NCI-H2196 (cell line): ENCODE measurements around the gene CPLANE2.
"Not testable (repeated sequence)": the region's sequence is repeated elsewhere in the genome, so short reads cannot be mapped to it uniquely, and the experiment has no call there.

Experiments
- DNase-seq: peaks from one replicate; lab custom pipeline; 2025; ENCODE audit not compliant: unreplicated experiment; lab: John Stamatoyannopoulos, UW

The CPLANE2 gene

GRCh38 chr1:16249596-16250241 is 12.7 kb upstream of the CPLANE2 start:
- peak; percentile 19 for DNase-seq

- DNase-seq = peak; percentile 95
These were observed 11.9 kb upstream of the CPLANE2 start for GRCh38 chr1:16248603-16249516.

GRCh38 chr1:16248007-16248436 is 11.0 kb upstream of the CPLANE2 start:
- DNase-seq = no peak

- no peak for DNase-seq
These were observed 10.5 kb upstream of the CPLANE2 start for GRCh38 chr1:16247441-16247840.

- DNase-seq = no peak
These were observed 10.0 kb upstream of the CPLANE2 start for GRCh38 chr1:16246961-16247360.

GRCh38 chr1:16246239-16246638 is 9.3 kb upstream of the CPLANE2 start:
- not testable (repeated sequence) for DNase-seq

- no peak for DNase-seq
These were observed 8.7 kb upstream of the CPLANE2 start for GRCh38 chr1:16245476-16246196.

- no peak for DNase-seq
These were observed 7.8 kb upstream of the CPLANE2 start for GRCh38 chr1:16244650-16245285.

- DNase-seq = peak; percentile 84
These were observed 7.1 kb upstream of the CPLANE2 start for GRCh38 chr1:16243936-16244649.

- DNase-seq = no peak
These were observed 6.2 kb upstream of the CPLANE2 start for GRCh38 chr1:16243215-16243610.

- no peak for DNase-seq
These were observed 5.7 kb upstream of the CPLANE2 start for GRCh38 chr1:16242556-16243214.

- no peak for DNase-seq
These were observed 4.3 kb upstream of the CPLANE2 start for GRCh38 chr1:16241221-16241708.

GRCh38 chr1:16239972-16240491 is 3.0 kb upstream of the CPLANE2 start:
- no peak for DNase-seq

GRCh38 chr1:16237343-16237830 is 404 bp upstream of the CPLANE2 start:
- DNase-seq = no peak

GRCh38 chr1:16235944-16236510 is 956 bp downstream of the CPLANE2 start:
- DNase-seq = peak; percentile 72

- no peak for DNase-seq
These were observed 1.6 kb downstream of the CPLANE2 start for GRCh38 chr1:16235347-16235746.

- no peak for DNase-seq
These were observed 3.6 kb downstream of the CPLANE2 start for GRCh38 chr1:16233431-16233830.

GRCh38 chr1:16232316-16232710 is 4.7 kb downstream of the CPLANE2 start:
- DNase-seq = no peak
